ENCODE data around the gene CFAP74. TPM values are rescaled to one million over a fixed set of nuclear protein-coding genes. Genes with fewer than 3 reads are reported as not detected.

Gene CFAP74
- total and polyA plus RNA-seq, 9 of the 15 experiments (the other 6 are each of a cell fraction or from before 2014, with no cell fraction given) = 0.03 to 0.15 (median 0.05) TPM; not detected in 6

DNA sequence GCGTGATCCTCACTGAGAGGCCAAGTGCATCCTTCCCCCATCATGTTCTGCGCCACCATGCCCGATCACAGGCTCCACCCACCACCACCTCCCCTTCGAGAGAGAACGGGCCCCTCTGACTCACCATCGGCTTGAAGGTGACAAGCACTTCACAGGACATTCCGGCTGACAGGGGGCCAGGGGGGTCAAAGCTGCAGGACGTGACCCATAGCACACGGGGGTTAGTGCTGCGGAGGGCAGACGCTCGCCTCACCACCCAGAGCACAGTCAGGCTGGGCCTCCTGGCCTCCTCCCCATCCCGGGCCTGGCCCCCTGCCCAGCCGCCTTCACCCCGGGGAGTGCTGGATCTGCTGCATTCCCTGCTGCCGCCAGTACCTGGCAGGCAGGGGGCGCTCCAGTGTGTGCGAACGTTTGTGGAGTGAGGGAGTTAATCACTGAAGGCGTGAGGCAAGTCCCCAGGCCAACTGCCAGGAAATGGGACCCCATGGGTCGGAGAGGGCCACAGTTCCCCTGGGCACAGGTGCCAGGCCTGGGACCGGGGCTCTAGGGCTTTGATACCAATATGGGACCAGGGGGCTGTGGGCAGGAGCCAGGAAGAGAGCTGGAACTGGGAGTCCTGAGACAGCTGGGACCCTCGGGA lies 43.6 kb downstream of the CFAP74 start (continued):
- TF ChIP-seq, protein P1, sequence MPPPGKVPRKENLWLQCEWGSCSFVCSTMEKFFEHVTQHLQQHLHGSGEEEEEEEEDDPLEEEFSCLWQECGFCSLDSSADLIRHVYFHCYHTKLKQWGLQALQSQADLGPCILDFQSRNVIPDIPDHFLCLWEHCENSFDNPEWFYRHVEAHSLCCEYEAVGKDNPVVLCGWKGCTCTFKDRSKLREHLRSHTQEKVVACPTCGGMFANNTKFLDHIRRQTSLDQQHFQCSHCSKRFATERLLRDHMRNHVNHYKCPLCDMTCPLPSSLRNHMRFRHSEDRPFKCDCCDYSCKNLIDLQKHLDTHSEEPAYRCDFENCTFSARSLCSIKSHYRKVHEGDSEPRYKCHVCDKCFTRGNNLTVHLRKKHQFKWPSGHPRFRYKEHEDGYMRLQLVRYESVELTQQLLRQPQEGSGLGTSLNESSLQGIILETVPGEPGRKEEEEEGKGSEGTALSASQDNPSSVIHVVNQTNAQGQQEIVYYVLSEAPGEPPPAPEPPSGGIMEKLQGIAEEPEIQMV (tag; conservative IDR thresholded peaks at IDR 0.05; ENCODE audit: low read depth) = no peak
- TF ChIP-seq BHLHE40 (IDR thresholded peaks at IDR 0.05; ENCODE audit: low read length) = 0 out of 2 replicates have a peak, but pooled peaks have one; percentile 35
- no peak for TF ChIP-seq ASH1L (IDR thresholded peaks at IDR 0.05; ENCODE audit: borderline replicate concordance, low read depth, partially characterized antibody)
- peak in 1 of 2 experiments; percentile 52; a peak in 1 of 4 replicates for TF ChIP-seq RCOR1 (IDR thresholded peaks at IDR 0.05; ENCODE audit: borderline replicate concordance in 1 of 2, low read depth in 2 of 2, low read length in 2 of 2)
- TF ChIP-seq, protein P2, sequence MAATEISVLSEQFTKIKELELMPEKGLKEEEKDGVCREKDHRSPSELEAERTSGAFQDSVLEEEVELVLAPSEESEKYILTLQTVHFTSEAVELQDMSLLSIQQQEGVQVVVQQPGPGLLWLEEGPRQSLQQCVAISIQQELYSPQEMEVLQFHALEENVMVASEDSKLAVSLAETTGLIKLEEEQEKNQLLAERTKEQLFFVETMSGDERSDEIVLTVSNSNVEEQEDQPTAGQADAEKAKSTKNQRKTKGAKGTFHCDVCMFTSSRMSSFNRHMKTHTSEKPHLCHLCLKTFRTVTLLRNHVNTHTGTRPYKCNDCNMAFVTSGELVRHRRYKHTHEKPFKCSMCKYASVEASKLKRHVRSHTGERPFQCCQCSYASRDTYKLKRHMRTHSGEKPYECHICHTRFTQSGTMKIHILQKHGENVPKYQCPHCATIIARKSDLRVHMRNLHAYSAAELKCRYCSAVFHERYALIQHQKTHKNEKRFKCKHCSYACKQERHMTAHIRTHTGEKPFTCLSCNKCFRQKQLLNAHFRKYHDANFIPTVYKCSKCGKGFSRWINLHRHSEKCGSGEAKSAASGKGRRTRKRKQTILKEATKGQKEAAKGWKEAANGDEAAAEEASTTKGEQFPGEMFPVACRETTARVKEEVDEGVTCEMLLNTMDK (IDR thresholded peaks at IDR 0.05; ENCODE audit: borderline replicate concordance, insufficient read depth, low read depth, low read length, poor library complexity, severe bottlenecking) = peak; percentile 78
- no peak for TF ChIP-seq HNRNPL (IDR thresholded peaks at IDR 0.05; ENCODE audit: low read depth, low read length)
- TF ChIP-seq, protein P3, sequence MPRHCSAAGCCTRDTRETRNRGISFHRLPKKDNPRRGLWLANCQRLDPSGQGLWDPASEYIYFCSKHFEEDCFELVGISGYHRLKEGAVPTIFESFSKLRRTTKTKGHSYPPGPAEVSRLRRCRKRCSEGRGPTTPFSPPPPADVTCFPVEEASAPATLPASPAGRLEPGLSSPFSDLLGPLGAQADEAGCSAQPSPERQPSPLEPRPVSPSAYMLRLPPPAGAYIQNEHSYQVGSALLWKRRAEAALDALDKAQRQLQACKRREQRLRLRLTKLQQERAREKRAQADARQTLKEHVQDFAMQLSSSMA (CRISPR knock-in tag; IDR thresholded peaks at IDR 0.05) = 0 out of 2 replicates have a peak, but pooled peaks have one; percentile 36
- TF ChIP-seq, protein P4, sequence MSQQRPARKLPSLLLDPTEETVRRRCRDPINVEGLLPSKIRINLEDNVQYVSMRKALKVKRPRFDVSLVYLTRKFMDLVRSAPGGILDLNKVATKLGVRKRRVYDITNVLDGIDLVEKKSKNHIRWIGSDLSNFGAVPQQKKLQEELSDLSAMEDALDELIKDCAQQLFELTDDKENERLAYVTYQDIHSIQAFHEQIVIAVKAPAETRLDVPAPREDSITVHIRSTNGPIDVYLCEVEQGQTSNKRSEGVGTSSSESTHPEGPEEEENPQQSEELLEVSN (IDR thresholded peaks at IDR 0.05; ENCODE audit: borderline replicate concordance in 1 of 2, extremely low read depth in 1 of 2, insufficient read depth in 1 of 2, insufficient read length in 1 of 2, low read depth in 1 of 2, low read length in 1 of 2, poor library complexity in 1 of 2, severe bottlenecking in 1 of 2) = peak in 1 of 2 experiments; percentile 32
- no peak for TF ChIP-seq ZBED1 (IDR thresholded peaks at IDR 0.05)
- TF ChIP-seq C11orf30 (IDR thresholded peaks at IDR 0.05; ENCODE audit: low read depth) = no peak
- TF ChIP-seq BCOR (IDR thresholded peaks at IDR 0.05) = peak; percentile 30; the same call in 1 of the 2 replicates
- TF ChIP-seq, protein P5, sequence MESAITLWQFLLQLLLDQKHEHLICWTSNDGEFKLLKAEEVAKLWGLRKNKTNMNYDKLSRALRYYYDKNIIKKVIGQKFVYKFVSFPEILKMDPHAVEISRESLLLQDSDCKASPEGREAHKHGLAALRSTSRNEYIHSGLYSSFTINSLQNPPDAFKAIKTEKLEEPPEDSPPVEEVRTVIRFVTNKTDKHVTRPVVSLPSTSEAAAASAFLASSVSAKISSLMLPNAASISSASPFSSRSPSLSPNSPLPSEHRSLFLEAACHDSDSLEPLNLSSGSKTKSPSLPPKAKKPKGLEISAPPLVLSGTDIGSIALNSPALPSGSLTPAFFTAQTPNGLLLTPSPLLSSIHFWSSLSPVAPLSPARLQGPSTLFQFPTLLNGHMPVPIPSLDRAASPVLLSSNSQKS (CRISPR knock-in tag; IDR thresholded peaks at IDR 0.05) = no peak
- TF ChIP-seq MAZ (CRISPR knock-in tag; conservative IDR thresholded peaks at IDR 0.05 in 1 of 2, IDR thresholded peaks at IDR 0.05 in 1 of 2) = peak; percentile 31 to 85
- 0 out of 4 replicates have a peak, but pooled peaks of 1 of the 2 experiments have one; percentile 62 for TF ChIP-seq KDM4B (IDR thresholded peaks at IDR 0.05; ENCODE audit: borderline replicate concordance in 2 of 2, low read depth in 1 of 2)
- TF ChIP-seq CC2D1A (IDR thresholded peaks at IDR 0.05) = peak; percentile 68
- TF ChIP-seq BCL6 (CRISPR knock-in tag; IDR thresholded peaks at IDR 0.05) = no peak
- TF ChIP-seq SMC3 (conservative IDR thresholded peaks at IDR 0.05; ENCODE audit: insufficient read depth, low read depth, low read length) = peak; percentile 91
- TF ChIP-seq NBN (IDR thresholded peaks at IDR 0.05; ENCODE audit: low read depth) = no peak; the same call in 1 of the 2 replicates
- TF ChIP-seq ZFX (CRISPR knock-in tag; IDR thresholded peaks at IDR 0.05) = no peak
- TF ChIP-seq DPF2 (IDR thresholded peaks at IDR 0.05) = peak; percentile 73
- TF ChIP-seq RAD21 (CRISPR knock-in tag; conservative IDR thresholded peaks at IDR 0.05 in 1 of 2, IDR thresholded peaks at IDR 0.05 in 1 of 2) = peak; percentile 82 to 97
